GM11168 (cell line): ENCODE data around the gene TRIM47.

Experiments used
- in situ Hi-C: fragments of 300-500 bp; cut with MboI; formaldehyde crosslinking; loops from one replicate; pipeline ENCODE4 v1.12.0; 2022; ENCODE audit warnings: low sequenced_read_pairs; ENCODE audit not compliant: unreplicated experiment

The TRIM47 gene

DNA sequence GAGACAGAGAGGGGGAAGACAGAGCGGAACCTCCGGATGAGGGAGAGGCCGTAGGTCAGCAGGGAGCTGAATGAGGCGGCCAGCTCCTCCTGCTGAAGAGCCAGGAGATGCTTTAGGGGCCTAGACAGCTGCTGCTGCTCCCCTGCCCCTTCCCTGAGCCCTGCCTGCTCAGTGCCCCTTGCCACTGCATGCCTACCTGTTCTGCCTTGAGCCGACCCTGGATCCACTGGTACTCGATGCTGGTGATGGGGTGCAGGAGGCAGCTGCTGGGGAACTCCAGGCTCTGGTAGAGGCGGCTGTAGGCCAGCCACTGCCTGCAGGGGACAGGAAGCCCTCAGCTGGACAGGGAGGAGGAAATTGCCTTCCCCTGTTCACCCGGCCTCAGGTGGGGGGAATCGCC lies 41.8 kb downstream of the TRIM47 start:
- in situ Hi-C loops, result no loop called here

DNA sequence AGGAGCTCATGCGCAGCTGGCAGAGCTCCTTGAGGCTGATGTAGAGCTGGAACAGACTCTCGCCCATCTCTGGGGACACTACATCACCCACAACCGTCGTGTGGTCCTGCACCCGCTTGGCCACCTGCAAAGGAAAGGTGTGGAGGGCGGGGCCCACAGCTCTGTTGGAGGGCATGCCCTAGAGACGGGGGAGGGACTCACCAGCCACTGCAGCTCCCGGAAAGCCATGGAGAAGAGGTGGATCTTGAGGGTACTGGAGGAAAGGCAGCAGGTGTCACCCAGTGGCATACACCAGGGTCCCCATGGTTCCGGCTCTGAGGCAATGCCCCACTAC lies 42.8 kb downstream of the TRIM47 start:
- in situ Hi-C loops, result no loop called here

DNA sequence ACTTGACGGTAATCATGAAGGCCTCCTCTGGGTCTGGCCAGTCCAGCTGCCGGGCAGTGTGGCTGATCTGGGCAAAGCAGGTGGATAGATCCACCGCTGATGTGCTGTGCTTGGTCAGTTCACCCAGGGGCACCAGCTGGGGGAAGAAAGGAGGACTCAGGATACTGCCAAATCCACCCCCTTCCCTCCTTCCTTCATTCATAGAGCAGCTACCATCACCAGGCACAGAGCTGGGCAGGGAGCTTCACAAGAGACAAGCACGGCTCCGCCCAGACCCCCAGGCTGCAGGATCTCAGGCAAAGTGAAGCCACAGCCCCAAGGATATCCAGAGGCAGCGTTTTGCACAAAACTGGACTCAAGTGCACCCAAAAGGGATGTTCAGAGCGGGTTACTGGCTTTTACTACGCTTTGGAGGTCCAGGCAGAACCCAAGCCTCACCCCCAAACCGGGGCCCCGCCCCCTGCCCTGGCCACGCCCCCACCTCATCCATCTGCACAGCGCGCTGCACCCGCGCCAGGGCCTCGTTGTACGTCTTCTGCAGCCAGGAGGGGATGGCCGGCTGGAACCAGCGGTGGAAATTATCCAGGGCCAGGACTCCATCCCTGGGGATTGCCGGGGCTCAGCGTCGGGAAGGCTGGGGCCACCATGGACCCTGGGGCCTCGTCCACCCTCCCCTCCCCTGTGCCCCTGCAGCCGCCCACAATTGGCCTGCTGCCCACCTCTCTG lies 43.3 kb downstream of the TRIM47 start:
- in situ Hi-C loops, result no loop called here

DNA sequence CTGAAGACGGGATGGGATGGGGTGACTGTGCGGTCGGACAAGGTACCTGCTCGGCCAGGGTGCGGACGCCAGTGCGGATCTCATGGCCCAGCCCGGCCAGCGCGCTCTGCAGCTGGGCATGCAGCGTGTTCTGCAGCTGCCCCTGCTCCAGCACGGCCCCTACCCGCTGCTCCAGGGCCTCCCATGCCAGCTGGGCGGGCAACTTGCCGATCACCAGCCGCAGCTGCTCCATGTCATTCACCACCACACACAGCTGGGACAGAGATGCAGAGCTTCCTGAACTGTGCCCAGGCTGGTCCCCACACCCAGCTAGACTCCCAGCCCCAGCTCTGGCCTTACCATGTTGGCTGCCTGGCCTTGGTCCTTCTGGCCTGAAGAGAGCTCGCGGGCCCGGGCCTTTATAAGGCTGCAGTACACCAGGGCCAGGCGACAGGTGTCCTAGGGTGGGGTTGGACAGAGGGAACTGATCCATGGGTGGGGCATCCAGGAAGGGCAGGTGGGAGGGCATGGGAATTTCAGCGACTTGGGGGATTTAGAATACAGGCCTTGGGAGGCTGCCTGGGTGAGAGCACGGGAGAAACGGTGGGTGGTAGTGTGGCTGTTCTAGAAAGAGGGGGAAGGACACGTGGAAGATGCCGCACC lies 44.0 kb downstream of the TRIM47 start:
- in situ Hi-C loops, result no loop called here

DNA sequence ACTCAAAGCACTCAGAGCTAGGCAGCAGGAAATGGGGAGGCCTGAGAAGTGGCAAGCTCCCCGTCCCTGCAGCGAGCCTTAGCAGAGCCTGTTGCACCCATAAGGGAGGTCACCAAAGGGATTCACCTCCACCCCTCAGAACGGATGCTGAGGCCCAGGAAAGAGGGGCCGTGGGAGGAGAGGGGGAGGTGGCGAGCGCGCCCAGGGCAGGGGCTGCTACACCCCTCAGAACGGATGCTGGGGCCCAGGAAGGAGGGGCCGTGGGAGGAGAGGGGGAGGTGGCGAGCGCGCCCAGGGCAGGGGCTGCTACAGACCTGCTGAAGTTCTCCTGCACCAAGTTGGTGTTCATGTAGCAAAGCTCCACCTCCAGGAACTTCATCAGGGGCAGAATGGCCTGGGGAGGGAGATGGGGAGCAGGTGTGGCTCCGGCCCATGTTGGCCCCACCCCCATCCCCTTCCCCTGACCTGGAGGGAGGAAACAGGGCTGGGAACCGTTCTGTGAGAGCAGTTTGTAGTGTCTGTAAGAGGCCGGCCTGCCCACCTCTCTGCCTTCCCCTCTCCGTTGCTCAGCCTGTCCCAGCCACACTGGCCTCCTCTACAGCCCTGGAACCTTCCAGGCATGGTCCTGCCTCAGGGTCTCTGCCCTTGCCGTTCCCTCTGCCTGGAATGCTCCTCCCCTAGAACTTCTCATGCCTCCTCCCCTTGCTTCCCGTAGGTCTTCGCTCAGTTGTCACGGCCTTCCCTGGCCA lies 45.6 kb downstream of the TRIM47 start:
- in situ Hi-C loops, result no loop called here

DNA sequence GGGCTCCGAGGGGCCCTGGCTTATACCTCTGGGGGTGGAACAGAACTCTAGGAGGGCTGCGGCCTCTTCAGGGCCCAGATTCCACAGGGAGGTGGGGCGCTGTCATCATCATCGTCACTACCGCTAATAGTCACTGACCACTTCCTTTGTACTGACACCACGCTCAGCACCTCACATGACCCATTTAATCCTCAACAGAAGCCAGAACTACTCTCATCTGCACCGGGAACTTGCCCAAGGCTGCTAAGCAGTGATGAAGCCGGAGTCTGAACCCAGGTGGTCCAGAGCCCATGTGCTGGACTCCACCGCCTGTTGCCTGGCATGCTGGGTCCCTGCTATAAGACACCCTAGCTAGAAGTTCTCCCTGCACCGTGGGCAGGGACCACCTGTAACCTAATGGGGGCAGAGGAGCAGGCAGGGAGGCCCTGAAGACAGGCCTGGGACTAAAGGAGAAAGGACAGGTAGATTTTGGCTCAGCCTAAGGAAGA lies 46.2 kb downstream of the TRIM47 start:
- in situ Hi-C loops, result no loop called here

DNA sequence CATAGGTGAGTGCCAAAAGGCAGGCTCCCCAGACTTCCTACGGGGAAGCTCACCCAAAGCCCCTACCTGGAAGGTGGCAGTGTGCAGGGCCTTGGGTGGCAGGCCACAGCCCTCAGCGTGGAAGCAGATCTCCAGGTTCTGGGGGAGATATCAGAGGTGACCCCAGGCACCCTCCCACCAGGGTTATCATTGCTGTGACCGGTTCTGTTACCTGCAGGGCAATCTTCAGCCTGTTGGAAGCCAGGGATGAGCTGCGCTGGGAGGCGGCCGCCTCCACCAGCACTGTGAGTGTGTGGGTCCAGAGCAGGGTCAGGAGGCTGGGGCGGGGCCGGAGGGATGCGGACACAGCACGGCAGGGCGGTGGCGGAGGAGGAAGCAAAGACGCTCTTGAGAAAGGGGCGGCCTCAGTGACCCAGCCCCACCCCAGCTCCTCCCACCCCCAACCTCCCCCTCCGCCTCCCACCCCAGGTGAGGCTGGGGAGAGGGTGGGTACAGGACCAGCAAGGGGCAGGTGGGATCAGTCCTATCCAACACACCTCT lies 47.3 kb downstream of the TRIM47 start:
- in situ Hi-C loops, result no loop called here

DNA sequence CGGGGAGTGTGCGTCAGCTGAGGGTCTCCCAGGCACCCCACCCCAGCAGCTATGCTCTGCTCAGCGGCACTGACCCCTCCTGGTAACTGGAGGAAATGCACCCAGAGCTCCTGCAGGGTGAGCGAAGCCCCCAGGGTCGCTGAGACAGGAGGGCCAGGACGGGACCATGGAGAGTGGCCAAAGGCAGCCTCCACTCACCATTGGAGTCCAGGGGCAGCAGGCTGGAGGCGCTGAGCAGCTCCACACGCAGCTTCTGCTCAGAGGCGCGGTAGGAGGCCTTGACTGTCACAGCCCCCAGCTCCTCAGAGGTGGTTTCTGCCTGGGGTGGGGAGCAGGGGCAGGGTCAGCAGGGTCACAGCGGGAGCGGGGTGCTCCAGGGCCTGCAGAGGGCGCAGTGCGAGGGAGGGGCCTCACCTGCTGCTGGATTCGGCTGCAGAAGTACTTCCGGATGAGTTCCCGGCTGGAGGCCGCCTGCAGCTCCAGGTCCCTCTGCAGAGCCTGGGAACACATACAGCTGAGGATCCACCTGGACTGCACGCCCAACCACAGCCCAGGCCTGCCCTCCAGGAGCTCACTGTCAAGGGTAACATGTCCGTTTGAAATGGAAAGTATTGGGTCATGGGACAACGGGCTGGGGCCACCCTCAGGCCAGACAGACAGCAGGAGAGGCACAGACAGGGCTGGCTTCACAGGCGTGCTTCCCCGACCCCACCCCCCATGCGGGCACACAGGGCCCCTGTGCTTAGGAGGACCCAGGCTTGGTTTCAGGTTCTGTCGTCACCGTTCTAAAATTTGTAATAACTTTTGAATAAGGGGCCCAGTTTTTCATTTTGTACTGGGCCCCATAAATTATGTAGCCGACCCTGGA lies 48.0 kb downstream of the TRIM47 start:
- in situ Hi-C loops, result no loop called here

DNA sequence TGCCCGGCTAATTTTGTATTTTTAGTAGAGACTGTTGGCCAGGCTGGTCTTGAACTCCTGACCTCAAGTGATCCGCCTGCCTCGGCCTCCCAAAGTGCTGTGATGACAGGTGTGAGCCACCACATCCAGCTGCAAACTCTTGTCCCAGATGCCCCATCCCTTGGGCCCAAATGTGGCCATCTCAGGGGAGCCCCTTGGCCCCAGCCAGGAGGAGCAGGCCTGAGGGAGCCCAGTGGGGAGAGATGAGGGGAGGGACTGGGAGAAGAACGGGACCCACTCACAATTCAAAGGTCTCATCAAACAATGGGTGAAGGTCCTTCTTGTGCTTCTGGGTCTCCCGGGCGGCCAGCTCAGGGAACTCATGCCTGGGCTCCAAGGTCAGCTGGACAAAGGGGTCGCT lies 48.6 kb downstream of the TRIM47 start:
- in situ Hi-C loops, result no loop called here

DNA sequence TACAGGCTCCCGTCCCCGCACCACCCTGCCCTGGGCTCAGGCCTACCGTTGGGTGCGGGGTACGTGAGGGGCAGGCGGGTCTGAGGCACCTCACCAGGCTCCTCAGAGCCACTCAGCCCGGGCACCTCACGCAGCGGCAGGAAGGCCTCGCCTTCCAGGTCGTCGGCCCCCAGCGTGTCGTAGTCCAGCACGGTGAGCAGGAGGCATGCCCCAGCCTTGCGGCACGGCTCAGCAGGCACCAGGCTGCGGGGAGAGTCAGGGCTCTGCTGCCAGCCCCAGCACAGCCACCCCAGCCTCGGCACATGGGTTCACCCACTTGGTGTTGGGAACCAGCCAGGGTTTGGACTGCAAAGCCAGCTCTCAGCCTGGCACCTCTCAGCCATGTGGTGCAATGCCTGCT lies 49.6 kb downstream of the TRIM47 start:
- in situ Hi-C loops, result no loop called here

DNA sequence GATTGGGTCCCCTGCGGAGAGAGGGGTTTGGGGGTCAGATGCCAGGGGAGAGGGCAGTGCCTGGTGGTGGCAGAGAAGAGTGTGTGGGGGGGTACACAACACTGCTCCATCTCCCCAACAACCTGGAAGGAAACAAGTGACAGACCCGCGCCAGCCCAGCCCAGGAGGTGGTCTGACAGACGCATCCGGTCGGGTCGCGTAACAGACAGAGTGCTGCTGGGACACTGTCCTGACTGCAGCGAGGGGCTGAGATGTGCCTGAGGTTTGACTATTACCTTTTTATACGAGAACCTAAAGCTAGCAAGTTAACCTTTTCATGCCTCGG lies 50.3 kb downstream of the TRIM47 start:
- in situ Hi-C loops, result no loop called here

DNA sequence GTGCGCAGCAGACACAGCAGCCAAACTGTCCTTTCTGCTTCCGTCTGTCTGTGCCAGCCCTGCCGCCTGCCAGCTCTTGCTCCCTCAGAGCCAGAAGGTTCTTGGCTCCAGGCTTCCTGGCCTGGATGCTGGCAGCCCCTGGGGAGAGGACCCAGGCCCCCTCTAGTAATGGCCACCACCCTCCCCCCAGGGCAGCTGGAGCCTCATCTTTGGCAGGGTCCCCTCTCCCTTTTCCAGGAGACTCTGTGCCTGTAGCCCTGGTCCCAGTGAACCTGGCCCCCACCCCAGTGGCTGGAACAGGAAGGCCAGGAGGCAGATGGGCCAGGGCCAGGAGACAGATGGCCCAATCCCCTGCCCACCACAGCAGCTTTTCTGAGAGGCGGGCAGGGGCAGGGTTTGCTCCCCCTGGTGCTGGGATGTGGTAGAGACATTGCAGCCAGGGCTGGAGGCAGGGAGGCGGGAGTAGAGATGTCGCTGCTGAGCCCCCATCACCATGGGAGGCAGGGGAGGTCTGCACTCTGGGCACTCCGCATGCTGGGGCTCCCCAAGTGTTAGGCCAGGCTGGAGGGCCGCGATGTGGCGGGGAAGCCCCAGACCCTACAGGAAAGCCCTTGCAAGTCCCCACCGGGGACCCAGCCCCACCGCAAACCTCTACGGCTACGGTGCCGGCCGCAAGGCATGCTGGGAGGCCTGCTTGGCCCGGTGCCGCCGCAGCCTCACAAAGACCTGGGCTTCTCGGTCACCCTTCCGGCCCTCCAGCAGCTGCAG lies 50.9 kb downstream of the TRIM47 start:
- in situ Hi-C loops, result no loop called here

DNA sequence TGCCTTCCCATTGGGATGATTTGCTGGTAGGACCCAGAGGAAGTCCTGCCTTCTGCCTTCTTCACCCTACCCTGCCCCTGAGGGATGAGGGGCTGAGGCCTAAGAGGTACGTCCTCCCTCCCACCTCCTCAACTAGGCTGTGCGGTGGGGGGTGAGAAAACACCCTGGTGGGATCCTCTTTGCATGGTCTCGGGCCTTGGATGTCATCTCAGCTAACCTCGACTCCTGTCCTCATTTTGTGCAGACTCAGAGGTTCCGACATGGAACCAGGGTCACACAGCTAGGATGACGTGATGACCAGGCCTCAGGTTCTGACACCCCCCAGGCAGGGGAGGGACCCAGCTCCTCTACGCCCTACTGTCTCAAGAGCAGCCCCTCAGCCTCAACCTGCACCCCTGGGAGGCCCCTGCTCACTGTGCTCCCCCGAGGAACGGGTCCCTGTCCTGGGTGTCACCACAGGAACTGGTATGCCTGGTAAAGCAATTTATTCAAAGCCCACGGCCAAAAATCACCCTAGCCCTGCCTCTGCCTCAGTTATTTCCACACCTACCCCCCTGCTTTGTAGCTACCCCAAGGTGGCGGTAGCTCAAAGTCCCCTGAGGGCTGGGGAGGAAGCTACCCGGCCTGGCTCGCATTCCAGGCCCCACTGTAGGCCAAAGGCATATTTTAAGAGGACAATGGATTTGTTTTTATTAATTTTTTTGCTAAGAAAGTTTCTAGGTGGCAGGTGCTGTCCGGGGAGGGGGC lies 51.6 kb downstream of the TRIM47 start:
- in situ Hi-C loops, result no loop called here

DNA sequence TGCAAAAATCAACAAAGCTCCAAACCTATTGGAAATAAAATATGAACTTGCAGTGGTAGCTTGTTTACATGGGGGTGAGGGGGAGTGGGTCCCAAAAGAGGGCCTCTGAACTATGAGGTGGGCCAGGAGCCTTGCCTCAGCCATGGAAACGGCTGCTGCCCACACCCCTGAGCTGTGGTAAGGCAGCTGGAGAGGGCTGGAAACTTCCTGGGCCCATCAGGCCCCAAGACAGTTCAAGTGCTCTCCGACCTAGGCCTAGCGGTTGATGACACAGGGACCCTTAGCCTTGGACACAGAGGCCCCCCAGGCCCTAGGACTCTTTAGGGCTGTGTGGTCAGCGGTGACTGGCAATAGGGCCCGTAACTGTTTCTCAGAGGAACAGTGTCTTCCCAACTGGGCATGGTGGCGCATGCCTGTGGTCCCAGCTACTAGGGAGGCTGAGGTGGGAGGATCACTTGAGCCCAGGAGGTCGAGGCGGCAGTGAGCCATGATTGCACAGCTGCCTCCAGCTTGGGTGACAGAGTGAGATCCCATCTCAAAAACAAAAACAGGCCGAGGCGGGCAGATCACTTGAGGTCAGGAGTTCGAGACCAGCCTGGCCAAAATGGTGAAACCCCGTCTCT lies 52.5 kb downstream of the TRIM47 start:
- in situ Hi-C loops, result no loop called here

DNA sequence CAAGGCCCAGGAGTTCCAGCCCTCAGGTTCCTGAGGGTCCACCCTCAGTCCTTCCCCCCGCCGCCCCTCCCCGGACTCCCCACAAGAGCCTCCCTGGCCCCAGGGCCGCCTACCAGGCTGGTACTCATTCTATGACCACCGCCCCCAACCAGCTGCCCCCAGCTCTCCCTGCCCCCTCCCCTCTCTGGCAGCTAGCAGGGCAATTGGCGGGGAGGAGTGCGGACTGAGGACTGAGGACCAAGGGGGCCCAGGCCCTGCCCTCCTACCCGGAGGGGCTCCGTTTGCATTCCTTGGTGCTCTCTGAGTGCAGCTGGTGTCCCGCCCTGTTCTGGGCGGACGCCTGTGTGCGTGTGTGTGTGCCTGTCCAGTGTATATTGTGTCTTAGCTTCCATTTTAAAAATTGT lies 53.2 kb downstream of the TRIM47 start:
- in situ Hi-C loops, result no loop called here

DNA sequence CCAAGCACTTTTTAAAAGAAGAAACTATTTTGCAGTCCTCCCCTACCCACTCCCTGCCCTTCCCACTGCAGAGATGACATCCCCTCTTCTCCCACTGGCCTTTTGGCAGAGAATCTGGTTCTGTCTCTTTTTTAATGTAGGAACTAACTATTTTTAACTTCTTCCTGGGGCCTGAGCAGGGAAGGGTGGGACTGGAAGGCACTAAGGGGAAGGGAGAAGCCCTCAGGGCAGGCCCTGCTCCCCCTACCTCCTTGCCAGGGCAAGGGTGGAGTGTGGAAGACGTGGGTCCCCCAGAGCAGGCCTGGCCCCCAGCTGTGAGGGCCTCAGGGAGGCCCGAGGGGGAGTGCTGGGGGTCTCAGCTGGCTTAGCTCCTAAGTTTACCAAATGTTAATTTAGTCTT lies 53.7 kb downstream of the TRIM47 start:
- in situ Hi-C loops, result no loop called here
